Stomach (tissue), 19 donors: ENCODE data around the gene SPN. TPM values are rescaled to one million over a fixed set of nuclear protein-coding genes. Genes with fewer than 3 reads are reported as not detected.
"Not testable (repeated sequence)": the region's sequence is repeated elsewhere in the genome, so short reads cannot be mapped to it uniquely, and the experiment has no call there.

Source experiments
- DNase-seq, 2 donors: peaks; one replicate each; pipeline versions ENCODE4 v3.0.0 to v3.0.0-alpha.2; 2013 to 2019
- H3K27ac ChIP-seq, 5 donors: fragments of 200-600 bp in 4 of 5; sonication (generic) in 4 of 5; one replicate each; pipeline ENCODE4 v1.5.1; 2013 to 2019; ENCODE audit warnings: mild to moderate bottlenecking in 1 of 5, moderate library complexity in 1 of 5
- H3K27me3 ChIP-seq, 3 donors: fragments of 200-600 bp; sonication (generic); one replicate each; pipeline ENCODE4 v1.5.1; 2017 to 2019; ENCODE audit warnings: mixed run types in 1 of 3
- H3K36me3 ChIP-seq, 4 donors: fragments of 200-600 bp; sonication (generic); 1 replicate in 3 of 4; 2 replicates in 1 of 4; pipeline ENCODE4 v1.5.1; 2016 to 2019
- H3K4me1 ChIP-seq, 4 donors: fragments of 200-600 bp; sonication (generic); one replicate each; pipeline ENCODE4 v1.5.1; 2016 to 2019
- H3K4me3 ChIP-seq, 4 donors: fragments of 200-600 bp; sonication (generic) in 3 of 4; one replicate each; pipeline ENCODE4 v1.5.1; 2016 to 2019; ENCODE audit warnings: mild to moderate bottlenecking in 1 of 4
- H3K9me3 ChIP-seq, 4 donors: fragments of 200-600 bp; sonication (generic); one replicate each; pipeline ENCODE4 v1.5.1; 2016 to 2019
- CTCF ChIP-seq, 7 experiments: fragments of 450-650 bp in 4 of 7; fragments of 200-600 bp in 3 of 7; sonication (generic) in 3 of 7; IDR thresholded peaks; one replicate each; pipeline ENCODE4 v1.5.1; 2016 to 2019; ENCODE audit warnings: antibody characterized with exemption in 7 of 7, control low read depth in 2 of 7, mild to moderate bottlenecking in 1 of 7
- EP300 ChIP-seq: sonication (generic); formaldehyde crosslinking; IDR thresholded peaks from one replicate; pipeline ENCODE4 v1.6.1; 2017; ENCODE audit warnings: antibody characterized with exemption
- POLR2A ChIP-seq, 4 donors: fragments of 450-650 bp; IDR thresholded peaks; one replicate each; pipeline ENCODE4 v1.6.1; 2016; ENCODE audit warnings: antibody characterized with exemption in 4 of 4, control low read depth in 2 of 4, mild to moderate bottlenecking in 1 of 4, moderate library complexity in 1 of 4
- POLR2AphosphoS5 ChIP-seq, 3 donors: sonication (generic); formaldehyde crosslinking; IDR thresholded peaks; one replicate each; pipeline ENCODE4 v1.6.1; 2016; ENCODE audit warnings: antibody characterized with exemption in 3 of 3
- WGBS, 5 donors: extraction: QIAGEN DNeasy Blood & Tissue Kit in 3 of 5; methylation state at CpG; one replicate each; pipeline versions ENCODE4 v1.1.5 to v1.1.7; 2013 to 2018; 5-methylcytosine and 5-hydroxymethylcytosine counted together
- intact Hi-C: fragments of 100-400 bp; cut with DNase I; formaldehyde crosslinking; loops from one replicate; pipeline ENCODE4 v1.15.1; 2023; ENCODE audit warnings: low total_unique reads
- long read RNA-seq, 10 donors: transcript quantifications; one replicate each; lab custom pipeline, GENCODE V29; 2026
- polyA plus RNA-seq, 3 donors: library from polyadenylated mRNA; stranded (reverse); fragments of 200-250 nt; gene quantifications; one replicate each; pipeline ENCODE4 v1.2.3, GENCODE V29; 2013
- total RNA-seq, 5 donors: library from RNA; depleted of rRNA; stranded (reverse); fragments of >200 nt; gene quantifications; one replicate each; pipeline versions ENCODE4 v1.1.0 to v1.2.3, GENCODE V29; 2014 to 2016
- donor health status: healthy with polysubstance abuse.
- donor health status: Bipolar disorder and iron deficiency.
- donor health status: healthy.

The SPN gene, protein sequence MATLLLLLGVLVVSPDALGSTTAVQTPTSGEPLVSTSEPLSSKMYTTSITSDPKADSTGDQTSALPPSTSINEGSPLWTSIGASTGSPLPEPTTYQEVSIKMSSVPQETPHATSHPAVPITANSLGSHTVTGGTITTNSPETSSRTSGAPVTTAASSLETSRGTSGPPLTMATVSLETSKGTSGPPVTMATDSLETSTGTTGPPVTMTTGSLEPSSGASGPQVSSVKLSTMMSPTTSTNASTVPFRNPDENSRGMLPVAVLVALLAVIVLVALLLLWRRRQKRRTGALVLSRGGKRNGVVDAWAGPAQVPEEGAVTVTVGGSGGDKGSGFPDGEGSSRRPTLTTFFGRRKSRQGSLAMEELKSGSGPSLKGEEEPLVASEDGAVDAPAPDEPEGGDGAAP
- 10 to 100 TPM in 1 of 5 donors, 1 to 10 TPM in 4; 1.8 to 20.1 (median 4.3) TPM for total RNA-seq
- 1 to 10 TPM in 1 of 3 donors, under 1 TPM in 2; 0.68 to 1.1 (median 0.75) TPM for polyA plus RNA-seq
- long read RNA-seq, donor 1, partial matches to known transcripts: 0 of 2 reads
- long read RNA-seq, donor 1, other reads (novel, unspliced or antisense): 0 of 2 reads
- long read RNA-seq, donor 2, partial matches to known transcripts: 0 of 2 reads
- long read RNA-seq, donor 2, other reads (novel, unspliced or antisense): 0 of 2 reads
- long read RNA-seq, donor 3, partial matches to known transcripts: 0 of 1 reads
- long read RNA-seq, donor 3, other reads (novel, unspliced or antisense): 0 of 1 reads
- long read RNA-seq, donor 4: 0 reads
- long read RNA-seq, donor 5, partial matches to known transcripts: 0 of 2 reads
- long read RNA-seq, donor 5, other reads (novel, unspliced or antisense): 0 of 2 reads
- long read RNA-seq, donor 6, transcript SPN-204 (1 exons, 2,077 nt): major isoform, 6 of 9 reads
- long read RNA-seq, donor 6, partial matches to known transcripts: 0 of 9 reads
- long read RNA-seq, donor 6, other reads (novel, unspliced or antisense): 0 of 9 reads
- long read RNA-seq, donor 7, partial matches to known transcripts: 0 of 3 reads
- long read RNA-seq, donor 7, other reads (novel, unspliced or antisense): 0 of 3 reads
- long read RNA-seq, donor 8, partial matches to known transcripts: 0 of 4 reads
- long read RNA-seq, donor 8, other reads (novel, unspliced or antisense): 0 of 4 reads
- long read RNA-seq, donor 9, partial matches to known transcripts: 0 of 1 reads
- long read RNA-seq, donor 9, other reads (novel, unspliced or antisense): 0 of 1 reads
- long read RNA-seq, donor 10, partial matches to known transcripts: 0 of 1 reads
- long read RNA-seq, donor 10, other reads (novel, unspliced or antisense): 0 of 1 reads

DNA sequence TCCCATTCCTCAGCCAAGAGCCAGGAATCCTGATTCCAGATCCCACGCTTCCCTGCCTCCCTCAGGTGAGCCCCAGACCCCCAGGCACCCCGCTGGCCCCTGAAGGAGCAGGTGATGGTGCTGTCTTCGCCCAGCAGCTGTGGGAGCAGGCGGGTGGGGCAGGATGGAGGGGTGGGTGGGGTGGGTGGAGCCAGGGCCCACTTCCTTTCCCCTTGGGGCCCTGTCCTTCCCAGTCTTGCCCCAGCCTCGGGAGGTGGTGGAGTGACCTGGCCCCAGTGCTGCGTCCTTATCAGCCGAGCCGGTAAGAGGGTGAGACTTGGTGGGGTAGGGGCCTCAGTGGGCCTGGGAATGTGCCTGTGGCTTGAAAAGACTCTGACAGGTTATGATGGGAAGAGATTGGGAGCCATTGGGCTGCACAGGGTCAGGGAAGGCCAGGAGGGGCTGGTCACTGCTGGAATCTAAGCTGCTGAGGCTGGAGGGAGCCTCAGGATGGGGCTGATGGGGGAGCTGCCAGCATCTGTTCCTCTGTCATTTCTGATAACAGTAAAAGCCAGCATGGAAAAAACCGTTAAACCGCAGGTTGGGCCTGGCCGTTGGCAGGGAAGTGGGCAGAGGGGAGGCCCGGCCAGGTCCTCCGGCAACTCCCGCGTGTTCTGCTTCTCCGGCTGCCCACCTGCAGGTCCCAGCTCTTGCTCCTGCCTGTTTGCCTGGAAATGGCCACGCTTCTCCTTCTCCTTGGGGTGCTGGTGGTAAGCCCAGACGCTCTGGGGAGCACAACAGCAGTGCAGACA lies at the start of gene SPN:
Gene SPN (plus strand): TSS at position 232 of the 791 bp plus-strand sequence. CDS start 482 bp downstream, at position 714.
- 43 to 66% (median 64%) methylated on average over 15 to 18 of the region's 18 CpGs for WGBS, 5 donors
- H3K27me3 ChIP-seq: peaks cover 0 to 17% (median 0%) of the 10 kb centered on the region in 3 donors
- H3K27ac ChIP-seq: peak within 1 kb of the TSS in 4 of 5 donors; percentile 33 to 65 (median 43)
- intact Hi-C loops: no loop called here
- peak within 1 kb of the TSS; percentile 25 to 41 (median 38) for H3K4me3 ChIP-seq
- no peaks in the 10 kb centered on the region for H3K36me3 ChIP-seq
- no peak for TF ChIP-seq POLR2A (IDR thresholded peaks at IDR 0.05)
- no peak for TF ChIP-seq EP300
- TF ChIP-seq CTCF (IDR thresholded peaks at IDR 0.05): no peak
- TF ChIP-seq POLR2AphosphoS5 (IDR thresholded peaks at IDR 0.05): no peak
- H3K9me3 ChIP-seq: no peaks in the 10 kb centered on the region
- peaks cover 0 to 40% (median 17%) of the 10 kb centered on the region in 4 donors for H3K4me1 ChIP-seq
- no peak for DNase-seq

DNA sequence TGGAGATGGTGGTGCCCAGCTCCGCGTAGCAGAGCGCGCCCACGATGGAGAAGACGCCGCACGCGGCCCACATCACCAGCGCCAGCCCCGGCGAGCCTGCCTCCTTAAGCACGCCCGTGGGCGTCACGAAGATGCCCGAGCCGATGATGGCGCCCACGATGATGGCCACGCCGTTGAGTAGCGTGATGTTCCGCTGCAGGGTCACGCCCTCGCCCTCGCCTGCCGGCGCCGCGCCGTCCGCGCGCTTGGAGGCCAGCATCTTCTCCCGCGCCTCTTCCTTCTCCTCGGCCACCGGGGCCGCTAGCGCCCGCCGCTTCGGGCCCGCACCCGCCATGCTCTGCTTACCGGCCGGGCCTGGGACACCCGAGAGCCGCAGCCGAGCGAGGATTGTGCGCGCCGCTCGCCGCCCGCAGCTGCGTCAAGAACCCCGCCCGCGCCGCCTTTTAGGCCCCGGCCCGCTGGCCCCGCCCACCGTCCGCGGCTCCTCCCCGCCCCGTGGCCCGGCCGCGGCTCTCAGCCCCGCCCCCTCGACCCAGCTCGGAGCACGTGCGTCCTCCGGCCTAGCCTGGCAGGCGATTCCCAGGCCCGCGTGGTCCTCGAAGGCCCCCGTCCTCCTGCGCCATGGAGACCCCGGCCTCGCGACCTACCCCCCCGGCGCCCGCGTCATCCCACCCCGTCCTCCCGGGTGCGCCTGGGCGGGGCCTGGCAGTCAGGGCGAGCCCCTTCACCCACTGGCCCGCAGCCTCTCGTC lies 49.6 kb upstream of the SPN start:
- H3K27me3 ChIP-seq, H3K9me3 ChIP-seq, H3K36me3 ChIP-seq, intact Hi-C loops: not testable (repeated sequence)
- 4 to 20% (median 5%) methylated on average over 17 to 97 of the region's 100 CpGs; no CpG with 5 or more reads in 1 of the 5 donors for WGBS, 5 donors
- TF ChIP-seq POLR2AphosphoS5 (IDR thresholded peaks at IDR 0.05): peak; percentile 30 to 90 (median 80)
- peaks cover 0 to 27% (median 15%) of the 10 kb centered on the region in 4 donors for H3K4me1 ChIP-seq
- peak overlapping the region; percentile 56 to 77 (median 60) for H3K4me3 ChIP-seq
- DNase-seq: peak; percentile 88 to 94
- peak overlapping the region; percentile 53 to 78 (median 68) for H3K27ac ChIP-seq

GRCh38 chr16:29614691-29615314 lies 48.2 kb upstream of the SPN start:
- H3K9me3 ChIP-seq, DNase-seq, H3K27ac ChIP-seq, intact Hi-C loops, H3K27me3 ChIP-seq, H3K36me3 ChIP-seq, H3K4me3 ChIP-seq: not testable (repeated sequence)
- H3K4me1 ChIP-seq: peaks cover 0 to 24% (median 14%) of the 10 kb centered on the region in 4 donors
- WGBS, 5 donors: 51 to 79% (median 58%) methylated on average over 12 to 22 of the region's 22 CpGs

GRCh38 chr16:29616127-29616526 lies 46.9 kb upstream of the SPN start:
- H3K9me3 ChIP-seq, H3K27me3 ChIP-seq, H3K27ac ChIP-seq, intact Hi-C loops, DNase-seq, H3K36me3 ChIP-seq, H3K4me3 ChIP-seq: not testable (repeated sequence)
- H3K4me1 ChIP-seq: peaks cover 0 to 23% (median 14%) of the 10 kb centered on the region in 4 donors
- WGBS, 5 donors: 43 to 68% (median 55%) methylated on average over 4 to 5 of the region's 6 CpGs

DNA sequence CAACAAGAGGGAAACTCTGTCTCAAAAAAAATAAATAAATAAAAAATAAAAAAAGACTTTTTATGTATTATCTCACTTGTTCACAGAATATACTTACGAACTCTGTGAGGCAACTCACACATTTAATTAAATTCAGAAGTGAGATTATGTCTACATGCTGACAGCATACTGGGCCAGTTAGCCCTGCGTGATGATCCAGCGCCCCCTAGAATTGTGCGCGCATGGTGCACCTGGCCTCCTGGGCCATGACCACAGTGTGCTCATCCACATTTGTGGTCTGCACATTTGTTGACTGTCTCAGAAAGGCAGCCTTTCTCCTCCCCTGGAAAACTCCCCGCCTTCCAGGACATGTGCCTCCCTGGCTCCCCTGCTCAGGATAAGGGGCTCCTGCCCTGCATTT lies 42.5 kb upstream of the SPN start:
- WGBS, 5 donors: 73 to 86% (median 78%) methylated on average over 5 of the region's 6 CpGs
- H3K4me1 ChIP-seq, H3K36me3 ChIP-seq, intact Hi-C loops, H3K27ac ChIP-seq, H3K9me3 ChIP-seq, H3K4me3 ChIP-seq, H3K27me3 ChIP-seq, DNase-seq: not testable (repeated sequence)

- WGBS, 5 donors: 62 to 85% (median 84%) methylated on average over 3 to 12 of the region's 18 CpGs
- intact Hi-C loops, H3K4me1 ChIP-seq, H3K27ac ChIP-seq, DNase-seq, H3K9me3 ChIP-seq, H3K27me3 ChIP-seq, H3K36me3 ChIP-seq, H3K4me3 ChIP-seq: not testable (repeated sequence)
Observed at GRCh38 chr16:29622738-29623137, 40.3 kb upstream of the SPN start.

DNA sequence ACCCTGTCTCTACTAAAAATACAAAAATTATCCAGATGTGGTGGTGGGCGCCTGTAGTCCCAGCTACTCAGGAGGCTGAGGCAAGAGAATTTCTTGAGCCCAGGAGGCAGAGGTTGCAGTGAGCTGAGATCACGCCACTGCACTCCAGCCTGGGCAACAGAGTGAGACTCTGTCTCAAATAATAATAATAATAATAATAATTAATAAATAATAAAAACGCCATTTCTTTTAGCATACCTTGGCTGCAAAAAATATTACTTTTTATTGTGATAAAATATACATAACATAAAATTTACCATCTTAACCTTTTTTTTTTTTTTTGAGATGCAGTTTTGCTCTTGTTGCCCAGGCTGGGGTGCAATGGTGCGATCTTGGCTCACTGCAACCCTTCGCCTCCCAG lies 39.8 kb upstream of the SPN start:
- H3K36me3 ChIP-seq, H3K27ac ChIP-seq, H3K4me3 ChIP-seq, DNase-seq, intact Hi-C loops, H3K4me1 ChIP-seq, H3K27me3 ChIP-seq, H3K9me3 ChIP-seq: not testable (repeated sequence)
- 93 to 100% (median 94%) methylated on average over 4 to 5 of the region's 5 CpGs for WGBS, 5 donors

- intact Hi-C loops, H3K36me3 ChIP-seq, H3K4me3 ChIP-seq, H3K27me3 ChIP-seq, H3K9me3 ChIP-seq, DNase-seq, H3K27ac ChIP-seq, H3K4me1 ChIP-seq: not testable (repeated sequence)
- WGBS, 5 donors: 71 to 90% (median 72%) methylated on average over 3 to 4 of the region's 4 CpGs
Observed at GRCh38 chr16:29625114-29625513, 37.9 kb upstream of the SPN start.
